CD8-positive, alpha-beta memory T cell (primary cell): ENCODE data around the gene NDRG3. TPM values are rescaled to one million over a fixed set of nuclear protein-coding genes. Genes with fewer than 3 reads are reported as not detected.

Experiments used
- CTCF ChIA-PET: fragments of 350-600 bp; sonication (Branson Sonifier 250); formaldehyde crosslinking; loops from one replicate; lab custom pipeline; 2021; ENCODE audit warnings: antibody characterized with exemption; lab: Charles Lee
- POLR2A ChIA-PET: fragments of 350-600 bp; sonication (Branson Sonifier 250); formaldehyde crosslinking; loops from one replicate; lab custom pipeline; 2021; ENCODE audit warnings: antibody characterized with exemption; lab: Charles Lee
- DNase-seq, 5 donors: peaks; one replicate each; pipeline versions ENCODE4 v3.0.0 to v3.0.0-alpha.2; 2020 to 2022; ENCODE audit warnings: mixed read lengths in 1 of 5
- H3K27ac ChIP-seq: one replicate; pipeline ENCODE4 v1.7.0; 2013; ENCODE audit warnings: low read depth, mild to moderate bottlenecking, low read length, moderate library complexity
- H3K27me3 ChIP-seq: 2 replicates; pipeline ENCODE4 v1.7.0; 2013; ENCODE audit warnings: low read length, mild to moderate bottlenecking; ENCODE audit not compliant: insufficient read depth, poor library complexity, severe bottlenecking
- H3K36me3 ChIP-seq: 2 replicates; pipeline ENCODE4 v1.7.0; 2013; ENCODE audit warnings: mild to moderate bottlenecking, low read length, moderate library complexity; ENCODE audit not compliant: insufficient read depth
- H3K4me1 ChIP-seq: 2 replicates; pipeline ENCODE4 v1.7.0; 2013; ENCODE audit warnings: mild to moderate bottlenecking, low read length, moderate library complexity; ENCODE audit not compliant: insufficient read depth
- H3K4me3 ChIP-seq: 2 replicates; pipeline ENCODE4 v1.7.0; 2013; ENCODE audit warnings: mild to moderate bottlenecking, low read length
- H3K9me3 ChIP-seq: 2 replicates; pipeline ENCODE4 v1.7.0; 2013; ENCODE audit warnings: mild to moderate bottlenecking, low read length
- H3K27ac Mint-ChIP-seq, 8 donors: one replicate each; pipeline ENCODE4 v1.8.0; 2020 to 2021; ENCODE audit warnings: mixed read lengths in 8 of 8, mild to moderate bottlenecking in 6 of 8, inconsistent platforms in 3 of 8, moderate library complexity in 3 of 8
- H3K27me3 Mint-ChIP-seq, 2 donors: one replicate each; pipeline ENCODE4 v1.8.0; 2020 to 2021; ENCODE audit warnings: mixed read lengths in 2 of 2, mild to moderate bottlenecking in 1 of 2, moderate library complexity in 1 of 2
- H3K36me3 Mint-ChIP-seq, 3 donors: one replicate each; pipeline ENCODE4 v1.8.0; 2020 to 2021; ENCODE audit warnings: mixed read lengths in 3 of 3, inconsistent platforms in 1 of 3, mild to moderate bottlenecking in 1 of 3
- H3K4me1 Mint-ChIP-seq, 3 donors: one replicate each; pipeline ENCODE4 v1.8.0; 2020 to 2021; ENCODE audit warnings: mixed read lengths in 3 of 3, inconsistent platforms in 1 of 3, mild to moderate bottlenecking in 1 of 3
- H3K4me3 Mint-ChIP-seq, 7 donors: one replicate each; pipeline ENCODE4 v1.8.0; 2020 to 2021; ENCODE audit warnings: mixed read lengths in 7 of 7, mild to moderate bottlenecking in 6 of 7, moderate library complexity in 4 of 7, inconsistent platforms in 2 of 7
- H3K9me3 Mint-ChIP-seq, 5 donors: one replicate each; pipeline ENCODE4 v1.8.0; 2020 to 2022; ENCODE audit warnings: mixed read lengths in 5 of 5, mild to moderate bottlenecking in 3 of 5, moderate library complexity in 2 of 5, inconsistent platforms in 1 of 5
- polyA plus RNA-seq: library from polyadenylated mRNA; unstranded; fragments of 300-500 nt; fragmentation: Illumina TruSeq; gene quantifications from one replicate; pipeline ENCODE4 v1.2.3, GENCODE V29; 2021
- total RNA-seq, 2 experiments: library from RNA; stranded (reverse); gene quantifications; one replicate each; pipeline ENCODE4 v1.2.3, GENCODE V29; 2021

The NDRG3 gene
- total and polyA plus RNA-seq, 3 experiments from 2014 or later = 19.9 to 49.8 (median 20.3) TPM

GRCh38 chr20:36742558-36742957, 3.3 kb downstream of the NDRG3 start:
- no peaks in the 10 kb centered on the region for H3K27me3 ChIP-seq
- H3K4me3 Mint-ChIP-seq = peak overlapping the region in 1 of 7 donors; percentile 65
- H3K4me3 ChIP-seq = no peak overlapping the region
- H3K9me3 Mint-ChIP-seq = no peaks in the 10 kb centered on the region
- H3K9me3 ChIP-seq = no peaks in the 10 kb centered on the region
- no peak overlapping the region for H3K27ac ChIP-seq
- no peaks in the 10 kb centered on the region for H3K36me3 ChIP-seq
- H3K27ac Mint-ChIP-seq = peak overlapping the region in 1 of 8 donors; percentile 46
- H3K4me1 ChIP-seq = peaks cover 20% of the 10 kb centered on the region
- peaks cover 0 to 5% (median 0%) of the 10 kb centered on the region in 3 donors for H3K36me3 Mint-ChIP-seq
- ChIA-PET POLR2A (interaction anchor here (1.1 kb wide), 1 partner anchor 9 kb away, joined by 5 read pairs; no protein-coding TSS in a partner anchor), CTCF (interaction anchor here (0.7 to 3.6 kb wide), 4 partner anchors 12 to 150 kb away, joined by 3 to 14 read pairs (median 4); partner anchors contain the start of gene RAB5IF)
- no peak for DNase-seq
- H3K4me1 Mint-ChIP-seq = peaks cover 18 to 43% (median 35%) of the 10 kb centered on the region in 3 donors
- no peaks in the 10 kb centered on the region for H3K27me3 Mint-ChIP-seq

GRCh38 chr20:36741072-36741471, 4.8 kb downstream of the NDRG3 start:
- Mint-ChIP-seq H3K4me1 (peaks cover 12 to 40% (median 32%) of the 10 kb centered on the region in 3 donors), H3K27ac (no peak overlapping the region), H3K36me3 (peaks cover 0 to 4% (median 0%) of the 10 kb centered on the region in 3 donors), H3K4me3 (no peak overlapping the region), H3K27me3 (no peaks in the 10 kb centered on the region), H3K9me3 (no peaks in the 10 kb centered on the region)
- Histone ChIP-seq H3K9me3 (no peaks in the 10 kb centered on the region), H3K36me3 (no peaks in the 10 kb centered on the region), H3K4me1 (peaks cover 12% of the 10 kb centered on the region), H3K27ac (no peak overlapping the region), H3K4me3 (no peak overlapping the region), H3K27me3 (no peaks in the 10 kb centered on the region)
- CTCF ChIA-PET = interaction anchor here (1.2 to 3.6 kb wide), 2 partner anchors 14 to 148 kb away, joined by 3 to 14 read pairs; no protein-coding TSS in a partner anchor
- DNase-seq = no peak
- POLR2A ChIA-PET = no interaction called here

GRCh38 chr20:36737183-36737499, 8.7 kb downstream of the NDRG3 start:
- POLR2A ChIA-PET = no interaction called here
- no peaks in the 10 kb centered on the region for H3K36me3 ChIP-seq
- H3K27ac ChIP-seq = no peak overlapping the region
- Mint-ChIP-seq H3K27me3 (no peaks in the 10 kb centered on the region), H3K27ac (no peak overlapping the region), H3K4me1 (peaks cover 18 to 49% (median 42%) of the 10 kb centered on the region in 3 donors), H3K36me3 (no peaks in the 10 kb centered on the region), H3K9me3 (no peaks in the 10 kb centered on the region), H3K4me3 (peak overlapping the region in 1 of 7 donors; percentile 28)
- DNase-seq = no peak
- H3K9me3 ChIP-seq = no peaks in the 10 kb centered on the region
- no peak overlapping the region for H3K4me3 ChIP-seq
- H3K27me3 ChIP-seq = no peaks in the 10 kb centered on the region
- peaks cover 15% of the 10 kb centered on the region for H3K4me1 ChIP-seq
- CTCF ChIA-PET = interaction anchor here (1.2 to 2.2 kb wide), 3 partner anchors 9 to 124 kb away, joined by 3 to 6 read pairs (median 4); no protein-coding TSS in a partner anchor

GRCh38 chr20:36736451-36737182, 9.3 kb downstream of the NDRG3 start:
- no peaks in the 10 kb centered on the region for H3K9me3 Mint-ChIP-seq
- DNase-seq = no peak
- H3K36me3 Mint-ChIP-seq = no peaks in the 10 kb centered on the region
- ChIA-PET POLR2A (no interaction called here), CTCF (interaction anchor here (1.2 to 2.2 kb wide), 4 partner anchors 10 to 124 kb away, joined by 3 to 6 read pairs (median 4); no protein-coding TSS in a partner anchor)
- H3K36me3 ChIP-seq = no peaks in the 10 kb centered on the region
- H3K27ac ChIP-seq = no peak overlapping the region
- peak overlapping the region in 1 of 8 donors; percentile 14 for H3K27ac Mint-ChIP-seq
- H3K4me1 ChIP-seq = peaks cover 15% of the 10 kb centered on the region
- peaks cover 15 to 46% (median 37%) of the 10 kb centered on the region in 3 donors for H3K4me1 Mint-ChIP-seq
- no peaks in the 10 kb centered on the region for H3K27me3 Mint-ChIP-seq
- no peak overlapping the region for H3K4me3 ChIP-seq
- H3K4me3 Mint-ChIP-seq = peak overlapping the region in 1 of 7 donors; percentile 28
- no peaks in the 10 kb centered on the region for H3K27me3 ChIP-seq
- H3K9me3 ChIP-seq = no peaks in the 10 kb centered on the region

GRCh38 chr20:36732456-36732855, 13.4 kb downstream of the NDRG3 start:
- Mint-ChIP-seq H3K9me3 (no peaks in the 10 kb centered on the region), H3K36me3 (peaks cover 0 to 1% (median 0%) of the 10 kb centered on the region in 3 donors), H3K4me1 (peaks cover 19 to 52% (median 32%) of the 10 kb centered on the region in 3 donors), H3K27me3 (no peaks in the 10 kb centered on the region), H3K4me3 (no peak overlapping the region), H3K27ac (peak overlapping the region in 2 of 8 donors; percentile 72 to 87)
- Histone ChIP-seq H3K27me3 (no peaks in the 10 kb centered on the region), H3K9me3 (no peaks in the 10 kb centered on the region), H3K27ac (no peak overlapping the region), H3K4me3 (no peak overlapping the region), H3K4me1 (peaks cover 15% of the 10 kb centered on the region), H3K36me3 (no peaks in the 10 kb centered on the region)
- ChIA-PET POLR2A (interaction anchor here (0.7 to 1.6 kb wide), 2 partner anchors 22 to 128 kb away, joined by 4 read pairs; no protein-coding TSS in a partner anchor), CTCF (interaction anchor here (1.0 to 4.0 kb wide), 4 partner anchors 12 to 140 kb away, joined by 3 to 15 read pairs (median 10); no protein-coding TSS in a partner anchor)
- DNase-seq = no peak

- ChIA-PET POLR2A (no interaction called here), CTCF (interaction anchor here (1.0 kb wide), 1 partner anchor 56 kb away, joined by 3 read pairs; no protein-coding TSS in a partner anchor)
These were observed 16.9 kb downstream of the NDRG3 start for GRCh38 chr20:36728986-36729385.

GRCh38 chr20:36726168-36726567, 19.7 kb downstream of the NDRG3 start:
- Mint-ChIP-seq H3K9me3 (no peaks in the 10 kb centered on the region), H3K4me3 (no peak overlapping the region), H3K36me3 (peaks cover 0 to 8% (median 1%) of the 10 kb centered on the region in 3 donors), H3K27ac (peak overlapping the region in 2 of 8 donors; percentile 46 to 51), H3K27me3 (no peaks in the 10 kb centered on the region), H3K4me1 (peaks cover 5 to 10% (median 6%) of the 10 kb centered on the region in 3 donors)
- ChIA-PET POLR2A (no interaction called here), CTCF (no interaction called here)
- Histone ChIP-seq H3K9me3 (no peaks in the 10 kb centered on the region), H3K4me1 (no peaks in the 10 kb centered on the region), H3K4me3 (no peak overlapping the region), H3K36me3 (no peaks in the 10 kb centered on the region), H3K27me3 (no peaks in the 10 kb centered on the region), H3K27ac (no peak overlapping the region)
- DNase-seq = no peak

More at GRCh38 chr20:36728986-36729385, 16.9 kb downstream of the NDRG3 start:
- DNase-seq = no peak
- H3K4me1 ChIP-seq = peaks cover 7% of the 10 kb centered on the region
- no peaks in the 10 kb centered on the region for H3K36me3 ChIP-seq
- Mint-ChIP-seq H3K9me3 (no peaks in the 10 kb centered on the region), H3K4me1 (peaks cover 15 to 31% (median 17%) of the 10 kb centered on the region in 3 donors), H3K36me3 (peaks cover 0 to 4% (median 1%) of the 10 kb centered on the region in 3 donors), H3K27me3 (no peaks in the 10 kb centered on the region), H3K4me3 (no peak overlapping the region), H3K27ac (peak overlapping the region in 2 of 8 donors; percentile 7 to 23)
- no peaks in the 10 kb centered on the region for H3K9me3 ChIP-seq
- H3K27ac ChIP-seq = no peak overlapping the region
- H3K27me3 ChIP-seq = no peaks in the 10 kb centered on the region
- no peak overlapping the region for H3K4me3 ChIP-seq

- Histone ChIP-seq H3K36me3 (no peaks in the 10 kb centered on the region), H3K27me3 (no peaks in the 10 kb centered on the region), H3K9me3 (no peaks in the 10 kb centered on the region), H3K4me1 (no peaks in the 10 kb centered on the region), H3K27ac (no peak overlapping the region), H3K4me3 (no peak overlapping the region)
- Mint-ChIP-seq H3K9me3 (no peaks in the 10 kb centered on the region), H3K27ac (peak overlapping the region in 3 of 8 donors; percentile 22 to 76 (median 44)), H3K27me3 (no peaks in the 10 kb centered on the region), H3K4me3 (no peak overlapping the region), H3K4me1 (peaks cover 2 to 5% (median 3%) of the 10 kb centered on the region in 3 donors), H3K36me3 (peaks cover 0 to 29% (median 8%) of the 10 kb centered on the region in 3 donors)
- ChIA-PET CTCF (interaction anchor here (1.4 kb wide), 1 partner anchor 20 kb away, joined by 3 read pairs; no protein-coding TSS in a partner anchor), POLR2A (no interaction called here)
- no peak for DNase-seq
These were observed 25.4 kb downstream of the NDRG3 start for GRCh38 chr20:36720510-36720909.
